ENCODE results near the gene FLNA. TPM values are rescaled to one million over a fixed set of nuclear protein-coding genes. Genes with fewer than 3 reads are reported as not detected.

The FLNA gene
- total and polyA plus RNA-seq, 2 donors (not counting 3 experiments of a cell fraction or from before 2014, with no cell fraction given): 658 to 1,474 TPM

- FAIRE-seq: no peak
- BruUV-seq (replicated peaks): no TSS peak
- no peak overlapping the region for H3K4me2 ChIP-seq (ENCODE audit: insufficient read depth, low read length)
- H3K9me1 ChIP-seq (replicated peaks; ENCODE audit: control insufficient read depth, extremely low read depth, insufficient read depth, low read length): no peaks in the 10 kb centered on the region
- H3K9me3 ChIP-seq (replicated peaks; ENCODE audit: control insufficient read depth, insufficient read depth, low read length): no peaks in the 10 kb centered on the region
- no peak for TF ChIP-seq FOS (IDR thresholded peaks at IDR 0.05; ENCODE audit: borderline replicate concordance, insufficient read depth, low read length)
- no peak for TF ChIP-seq CTCF (IDR thresholded peaks at IDR 0.05; ENCODE audit: extremely low read depth in 1 of 2, insufficient read depth in 1 of 2, low read depth in 1 of 2, low read length in 2 of 2)
- TF ChIP-seq, protein P1, sequence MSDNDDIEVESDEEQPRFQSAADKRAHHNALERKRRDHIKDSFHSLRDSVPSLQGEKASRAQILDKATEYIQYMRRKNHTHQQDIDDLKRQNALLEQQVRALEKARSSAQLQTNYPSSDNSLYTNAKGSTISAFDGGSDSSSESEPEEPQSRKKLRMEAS (IDR thresholded peaks at IDR 0.05; ENCODE audit: insufficient read depth, insufficient read length): no peak
- no peak for TF ChIP-seq MYC (IDR thresholded peaks at IDR 0.05; ENCODE audit: low read depth, low read length)
- H3K36me3 ChIP-seq (ENCODE audit: control insufficient read depth in 2 of 2, extremely low read depth in 1 of 2, insufficient read depth in 2 of 2, low read length in 2 of 2): peaks cover 15 to 18% of the 10 kb centered on the region in 2 experiments
- intact Hi-C loops (cut with micrococcal nuclease) (no loop called here), dilution Hi-C loops (cut with MboI; ENCODE audit: extremely low pct_ligation_motif_present, low sequenced_read_pairs) (no loop called here)
- H3K4me1 ChIP-seq (ENCODE audit: control insufficient read depth, extremely low read depth, insufficient read depth, low read length): peaks cover 10% of the 10 kb centered on the region
- POLR2A ChIA-PET: no interaction called here
- no peak overlapping the region for H2AFZ ChIP-seq (ENCODE audit: low read depth, low read length)
- H4K20me1 ChIP-seq (replicated peaks; ENCODE audit: control insufficient read depth, extremely low read depth, insufficient read depth, low read length): no peaks in the 10 kb centered on the region
- H3K4me3 ChIP-seq (replicated peaks in 1 of 3; ENCODE audit: insufficient read depth in 1 of 3, low read depth in 1 of 3, low read length in 3 of 3): no peak overlapping the region
- CTCF ChIA-PET: no interaction called here
- H3K79me2 ChIP-seq (ENCODE audit: control insufficient read depth, insufficient read depth, low read length): peaks cover 24% of the 10 kb centered on the region
- no peaks in the 10 kb centered on the region for H3K27me3 ChIP-seq (ENCODE audit: control insufficient read depth in 2 of 2, insufficient read depth in 2 of 2, low read length in 2 of 2)
- DNase-seq (ENCODE audit: low read depth, low spot score): no peak
- H3K9ac ChIP-seq (replicated peaks; ENCODE audit: extremely low read depth, insufficient read depth, low read length): no peak overlapping the region
- no peak overlapping the region for H3K27ac ChIP-seq (ENCODE audit: insufficient read depth, low read depth, low read length)
These were observed 28.8 kb upstream of the FLNA start for GRCh38 chrX:154403192-154403591.

DNA sequence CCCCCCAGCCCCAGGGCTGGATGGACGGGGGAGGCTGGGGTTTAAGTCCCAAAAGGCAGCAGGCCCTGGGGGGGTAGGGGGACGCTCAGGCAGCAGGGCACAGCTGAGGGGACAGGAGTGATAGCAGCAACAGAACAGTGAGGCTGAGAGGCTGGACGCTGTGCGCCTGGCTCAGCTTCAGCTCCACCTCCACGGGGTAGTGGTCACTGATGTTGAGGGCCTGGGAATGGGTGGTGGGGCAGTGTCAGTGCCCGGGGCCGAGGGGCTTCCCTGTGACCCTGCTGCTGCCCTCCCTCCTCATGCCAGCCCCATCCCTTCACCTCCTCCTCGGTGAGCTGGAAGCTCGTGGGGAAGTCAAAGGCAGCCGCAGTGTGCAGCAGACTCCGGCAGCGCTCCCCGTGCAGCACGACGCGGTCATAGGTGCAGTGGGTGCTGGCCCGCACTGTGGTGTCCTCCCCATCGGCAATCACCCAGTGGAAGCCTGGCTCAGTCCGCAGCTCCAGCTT lies 28.2 kb upstream of the FLNA start:
- no peak overlapping the region for H3K4me3 ChIP-seq (replicated peaks in 1 of 3; ENCODE audit: insufficient read depth in 1 of 3, low read depth in 1 of 3, low read length in 3 of 3)
- no peaks in the 10 kb centered on the region for H3K9me3 ChIP-seq (replicated peaks; ENCODE audit: control insufficient read depth, insufficient read depth, low read length)
- no peak overlapping the region for H2AFZ ChIP-seq (ENCODE audit: low read depth, low read length)
- ChIA-PET CTCF (no interaction called here), POLR2A (interaction anchor here (1.3 kb wide), 1 partner anchor 29 kb away, joined by 3 read pairs; no protein-coding TSS in a partner anchor)
- no peaks in the 10 kb centered on the region for H3K9me1 ChIP-seq (replicated peaks; ENCODE audit: control insufficient read depth, extremely low read depth, insufficient read depth, low read length)
- dilution Hi-C loops (cut with MboI; ENCODE audit: extremely low pct_ligation_motif_present, low sequenced_read_pairs) (no loop called here), intact Hi-C loops (cut with micrococcal nuclease) (no loop called here)
- H3K4me1 ChIP-seq (ENCODE audit: control insufficient read depth, extremely low read depth, insufficient read depth, low read length): peaks cover 8% of the 10 kb centered on the region
- H3K79me2 ChIP-seq (ENCODE audit: control insufficient read depth, insufficient read depth, low read length): peaks cover 20% of the 10 kb centered on the region
- no peak overlapping the region for H3K4me2 ChIP-seq (ENCODE audit: insufficient read depth, low read length)
- H3K27me3 ChIP-seq (ENCODE audit: control insufficient read depth in 2 of 2, insufficient read depth in 2 of 2, low read length in 2 of 2): no peaks in the 10 kb centered on the region
- DNase-seq (ENCODE audit: low read depth, low spot score): no peak
- H3K9ac ChIP-seq (replicated peaks; ENCODE audit: extremely low read depth, insufficient read depth, low read length): no peak overlapping the region
- H4K20me1 ChIP-seq (replicated peaks; ENCODE audit: control insufficient read depth, extremely low read depth, insufficient read depth, low read length): no peaks in the 10 kb centered on the region
- no peak overlapping the region for H3K27ac ChIP-seq (ENCODE audit: insufficient read depth, low read depth, low read length)
- TF ChIP-seq GATA2 (IDR thresholded peaks at IDR 0.05; ENCODE audit: insufficient read depth, insufficient read length, low read depth, low read length) (no peak), POLR2AphosphoS5 (IDR thresholded peaks at IDR 0.05; ENCODE audit: insufficient read depth, low read depth, low read length) (no peak), JUN (IDR thresholded peaks at IDR 0.05; ENCODE audit: borderline replicate concordance, insufficient read depth, insufficient read length, low read depth) (no peak), POLR2A (IDR thresholded peaks at IDR 0.05; ENCODE audit: low read depth, low read length) (no peak), EZH2 (IDR thresholded peaks at IDR 0.05; ENCODE audit: borderline replicate concordance, low read depth, low read length, severe bottlenecking) (no peak), MYC (IDR thresholded peaks at IDR 0.05; ENCODE audit: low read depth, low read length) (no peak), CTCF (IDR thresholded peaks at IDR 0.05; ENCODE audit: extremely low read depth in 1 of 2, insufficient read depth in 1 of 2, low read depth in 1 of 2, low read length in 2 of 2) (no peak), FOS (IDR thresholded peaks at IDR 0.05; ENCODE audit: borderline replicate concordance, insufficient read depth, low read length) (no peak)
- TF ChIP-seq, protein P1 (IDR thresholded peaks at IDR 0.05; ENCODE audit: insufficient read depth, insufficient read length): no peak
- peaks cover 15 to 18% of the 10 kb centered on the region in 2 experiments for H3K36me3 ChIP-seq (ENCODE audit: control insufficient read depth in 2 of 2, extremely low read depth in 1 of 2, insufficient read depth in 2 of 2, low read length in 2 of 2)
- no TSS peak for BruUV-seq (replicated peaks)
- no peak for FAIRE-seq
